HG03097 (cell line): Measurements from ENCODE around the gene RAD51B.
"Not testable (repeated sequence)": the region's sequence is repeated elsewhere in the genome, so short reads cannot be mapped to it uniquely, and the experiment has no call there.

ENCODE experiments used
- ATAC-seq: cut with Tn5 transposase; IDR thresholded peaks from one replicate; pipeline ENCODE4 v1.9.1; 2021; ENCODE audit not compliant: unreplicated experiment, low FRiP score

RAD51B gene

GRCh38 chr14:67975470-67975869 lies 155.9 kb downstream of the RAD51B start:
- no peak for ATAC-seq

- no peak for ATAC-seq
Observed at GRCh38 chr14:67977434-67978034, 158.0 kb downstream of the RAD51B start.

GRCh38 chr14:67978749-67979148 lies 159.2 kb downstream of the RAD51B start:
- ATAC-seq = no peak

GRCh38 chr14:67982711-67983608 lies 163.4 kb downstream of the RAD51B start:
- no peak for ATAC-seq

- no peak for ATAC-seq
Observed at GRCh38 chr14:67984274-67984673, 164.7 kb downstream of the RAD51B start.

- no peak for ATAC-seq
Observed at GRCh38 chr14:67986131-67986841, 166.7 kb downstream of the RAD51B start.

- no peak for ATAC-seq
Observed at GRCh38 chr14:67987606-67988005, 168.0 kb downstream of the RAD51B start.

- not testable (repeated sequence) for ATAC-seq
Observed at GRCh38 chr14:67988210-67988609, 168.6 kb downstream of the RAD51B start.

GRCh38 chr14:67990576-67990975 lies 171.0 kb downstream of the RAD51B start:
- no peak for ATAC-seq

GRCh38 chr14:67994531-67994930 lies 175.0 kb downstream of the RAD51B start:
- no peak for ATAC-seq

- ATAC-seq = no peak
Observed at GRCh38 chr14:67996235-67996634, 176.7 kb downstream of the RAD51B start.

GRCh38 chr14:67998834-67999233 lies 179.3 kb downstream of the RAD51B start:
- ATAC-seq = no peak

GRCh38 chr14:67999290-67999689 lies 179.7 kb downstream of the RAD51B start:
- ATAC-seq = no peak

- no peak for ATAC-seq
Observed at GRCh38 chr14:67999705-68000384, 180.3 kb downstream of the RAD51B start.

- no peak for ATAC-seq
Observed at GRCh38 chr14:68000511-68000910, 180.9 kb downstream of the RAD51B start.

- no peak for ATAC-seq
Observed at GRCh38 chr14:68008491-68008890, 188.9 kb downstream of the RAD51B start.

GRCh38 chr14:68011406-68012028 lies 191.9 kb downstream of the RAD51B start:
- ATAC-seq = no peak

- ATAC-seq = no peak
Observed at GRCh38 chr14:68012871-68013270, 193.3 kb downstream of the RAD51B start.

- no peak for ATAC-seq
Observed at GRCh38 chr14:68013326-68013725, 193.7 kb downstream of the RAD51B start.

- no peak for ATAC-seq
Observed at GRCh38 chr14:68014771-68015170, 195.2 kb downstream of the RAD51B start.
